Progenitor cell of endocrine pancreas (in vitro differentiated cells): ENCODE data around the gene THSD4. TPM values are rescaled to one million over a fixed set of nuclear protein-coding genes. Genes with fewer than 3 reads are reported as not detected.

Experiments used
- DNase-seq: peaks from one replicate; pipeline ENCODE4 v3.0.0; 2021; ENCODE audit warnings: low spot score; ENCODE audit not compliant: unreplicated experiment
- H3K27ac Mint-ChIP-seq: 2 replicates; pipeline ENCODE4 v1.8.0; 2021; ENCODE audit warnings: mild to moderate bottlenecking, moderate library complexity, mixed read lengths
- H3K27me3 Mint-ChIP-seq: 2 replicates; pipeline ENCODE4 v1.8.0; 2021; ENCODE audit warnings: mixed read lengths
- H3K36me3 Mint-ChIP-seq: 2 replicates; pipeline ENCODE4 v1.8.0; 2022; ENCODE audit warnings: mixed read lengths; ENCODE audit not compliant: insufficient read depth
- H3K4me1 Mint-ChIP-seq: 2 replicates; pipeline ENCODE4 v1.8.0; 2021; ENCODE audit warnings: low read depth, mixed read lengths
- H3K4me3 Mint-ChIP-seq: 2 replicates; pipeline ENCODE4 v1.8.0; 2021; ENCODE audit warnings: low read depth, mild to moderate bottlenecking, moderate library complexity, mixed read lengths
- H3K9me3 Mint-ChIP-seq: 2 replicates; pipeline ENCODE4 v1.8.0; 2021; ENCODE audit warnings: low read depth, mixed read lengths
- CTCF ChIP-seq: fragments of 200-600 bp; sonication (generic); IDR thresholded peaks from one replicate; pipeline ENCODE4 v1.5.0; 2021; ENCODE audit warnings: antibody characterized with exemption, mild to moderate bottlenecking; ENCODE audit not compliant: unreplicated experiment
- total RNA-seq: library from RNA; stranded (reverse); gene quantifications from 2 replicates; pipeline ENCODE4 v1.2.1, GENCODE V29; 2021

Gene THSD4
- total RNA-seq, 1 donor from 2014 or later = 6.8 TPM

- Mint-ChIP-seq H3K36me3 (no peaks in the 10 kb centered on the region), H3K9me3 (no peaks in the 10 kb centered on the region), H3K4me3 (no peak overlapping the region), H3K27ac (no peak overlapping the region), H3K4me1 (peaks cover 2% of the 10 kb centered on the region), H3K27me3 (peaks cover 53% of the 10 kb centered on the region)
- no peak for TF ChIP-seq CTCF
- DNase-seq = no peak
Measured at GRCh38 chr15:71385026-71385425, 269.8 kb downstream of the THSD4 start.

- Mint-ChIP-seq H3K36me3 (no peaks in the 10 kb centered on the region), H3K27ac (no peak overlapping the region), H3K4me1 (peaks cover 2% of the 10 kb centered on the region), H3K9me3 (no peaks in the 10 kb centered on the region), H3K27me3 (peaks cover 56% of the 10 kb centered on the region), H3K4me3 (no peak overlapping the region)
- DNase-seq = no peak
- no peak for TF ChIP-seq CTCF
Measured at GRCh38 chr15:71385457-71385856, 270.2 kb downstream of the THSD4 start.

GRCh38 chr15:71386005-71386404, 270.7 kb downstream of the THSD4 start:
- H3K36me3 Mint-ChIP-seq = no peaks in the 10 kb centered on the region
- H3K4me1 Mint-ChIP-seq = peaks cover 2% of the 10 kb centered on the region
- peaks cover 57% of the 10 kb centered on the region for H3K27me3 Mint-ChIP-seq
- H3K27ac Mint-ChIP-seq = no peak overlapping the region
- DNase-seq = no peak
- no peaks in the 10 kb centered on the region for H3K9me3 Mint-ChIP-seq
- H3K4me3 Mint-ChIP-seq = no peak overlapping the region
- TF ChIP-seq CTCF = no peak

DNA sequence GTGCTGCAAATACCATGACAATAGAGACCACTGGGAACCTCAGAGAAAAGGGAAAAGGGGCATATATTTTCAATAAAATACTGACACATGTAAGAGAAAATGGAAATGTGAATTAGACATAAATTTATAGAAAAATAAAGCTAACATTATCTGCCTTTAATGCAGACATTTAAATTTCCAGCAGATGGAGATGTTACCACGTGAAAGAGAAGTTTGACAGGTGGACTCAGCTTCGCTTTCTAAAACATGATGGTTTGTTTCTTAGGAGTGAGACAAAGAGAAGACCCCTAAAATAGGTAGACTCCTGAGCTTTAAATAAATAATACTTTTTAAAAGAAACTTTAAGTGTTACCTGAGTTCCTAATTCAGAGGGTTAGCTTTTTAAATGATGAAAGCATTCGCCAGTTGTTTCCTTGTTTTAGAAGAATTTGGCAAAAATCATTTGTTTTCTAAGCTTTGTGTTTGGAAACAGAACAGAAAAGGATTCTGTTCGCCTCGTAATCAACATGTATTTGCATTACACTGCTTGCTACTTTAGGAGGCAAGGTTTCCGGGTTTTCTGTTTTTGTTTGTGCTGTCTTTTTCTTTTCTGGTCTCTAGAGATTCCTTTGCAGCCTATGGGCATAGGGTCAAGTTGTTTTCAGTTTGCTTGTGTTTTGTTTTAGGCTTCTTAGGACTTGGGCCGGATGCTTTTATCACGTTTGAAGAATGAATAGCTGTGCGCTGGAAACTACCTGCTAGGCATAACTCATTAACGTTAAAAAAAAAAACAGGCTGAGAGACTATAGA, 271.4 kb downstream of the THSD4 start:
- Mint-ChIP-seq H3K36me3 (no peaks in the 10 kb centered on the region), H3K27me3 (peaks cover 63% of the 10 kb centered on the region), H3K27ac (no peak overlapping the region), H3K4me3 (no peak overlapping the region), H3K4me1 (peaks cover 2% of the 10 kb centered on the region), H3K9me3 (no peaks in the 10 kb centered on the region)
- peak; percentile 56 for TF ChIP-seq CTCF
- no peak for DNase-seq

- peaks cover 4% of the 10 kb centered on the region for H3K4me1 Mint-ChIP-seq
- no peak for TF ChIP-seq CTCF
- no peaks in the 10 kb centered on the region for H3K9me3 Mint-ChIP-seq
- no peaks in the 10 kb centered on the region for H3K36me3 Mint-ChIP-seq
- H3K27me3 Mint-ChIP-seq = peaks cover 71% of the 10 kb centered on the region
- H3K4me3 Mint-ChIP-seq = no peak overlapping the region
- DNase-seq = no peak
- no peak overlapping the region for H3K27ac Mint-ChIP-seq
Measured at GRCh38 chr15:71387810-71388209, 272.5 kb downstream of the THSD4 start.
